Liver (tissue), 9 donors: Measurements from ENCODE around the gene OR2A7. TPM values are rescaled to one million over a fixed set of nuclear protein-coding genes. Genes with fewer than 3 reads are reported as not detected.
"Not testable (repeated sequence)": the region's sequence is repeated elsewhere in the genome, so short reads cannot be mapped to it uniquely, and the experiment has no call there.

Source experiments
- DNase-seq: peaks from one replicate; pipeline ENCODE4 v3.0.0-alpha.2; 2017; ENCODE audit warnings: low spot score
- H3K27ac ChIP-seq, 2 donors: one replicate each; pipeline ENCODE4 v1.7.0; 2013; ENCODE audit warnings: inconsistent platforms in 2 of 2, low read length in 2 of 2, control low read depth in 1 of 2, low read depth in 1 of 2, mild to moderate bottlenecking in 1 of 2
- H3K27me3 ChIP-seq, 4 donors: one replicate each; pipeline versions ENCODE4 v1.6.1 to v1.7.0; 2013; ENCODE audit warnings: low read length in 3 of 4, inconsistent platforms in 1 of 4, mild to moderate bottlenecking in 1 of 4, moderate library complexity in 1 of 4; ENCODE audit not compliant: control insufficient read depth in 4 of 4, insufficient read depth in 4 of 4
- H3K36me3 ChIP-seq, 4 donors: one replicate each; pipeline versions ENCODE4 v1.6.1 to v1.7.0; 2013; ENCODE audit warnings: low read length in 3 of 4, mild to moderate bottlenecking in 3 of 4, low read depth in 1 of 4, moderate library complexity in 1 of 4; ENCODE audit not compliant: control insufficient read depth in 4 of 4, insufficient read depth in 3 of 4
- H3K4me1 ChIP-seq, 4 donors: one replicate each; pipeline versions ENCODE4 v1.6.1 to v1.7.0; 2013; ENCODE audit warnings: low read length in 3 of 4, mild to moderate bottlenecking in 3 of 4, moderate library complexity in 1 of 4; ENCODE audit not compliant: control insufficient read depth in 4 of 4, insufficient read depth in 4 of 4
- H3K4me3 ChIP-seq, 3 donors: one replicate each; pipeline versions ENCODE4 v1.6.1 to v1.7.0; 2013; ENCODE audit warnings: low read length in 3 of 3, control low read depth in 1 of 3, low read depth in 1 of 3, mild to moderate bottlenecking in 1 of 3
- H3K9ac ChIP-seq, 2 donors: one replicate each; pipeline ENCODE4 v1.7.0; 2013; ENCODE audit warnings: low read length in 2 of 2, mild to moderate bottlenecking in 2 of 2, moderate library complexity in 2 of 2, control low read depth in 1 of 2, low read depth in 1 of 2
- H3K9me3 ChIP-seq, 4 donors: one replicate each; pipeline versions ENCODE4 v1.6.1 to v1.7.0; 2013; ENCODE audit warnings: low read length in 3 of 4; ENCODE audit not compliant: control insufficient read depth in 4 of 4
- WGBS: extraction: QIAGEN DNeasy Blood & Tissue Kit; methylation state at CpG from one replicate; pipeline ENCODE4 v1.1.7; 2013; 5-methylcytosine and 5-hydroxymethylcytosine counted together
- polyA plus RNA-seq, 2 donors: library from polyadenylated mRNA; stranded (reverse) in 1 of 2; unstranded in 1 of 2; fragments of 200-250 nt in 1 of 2; fragments of >200 nt in 1 of 2; fragmentation: Nextera tagmentation in 1 of 2; extraction: Ambion mirVana in 1 of 2; gene quantifications; one replicate each; pipeline versions ENCODE4 v1.2.1 to v1.2.3, GENCODE V29; 2013 to 2015
- total RNA-seq, 2 donors: library from RNA; depleted of rRNA; stranded (reverse); fragments of >200 nt; gene quantifications; one replicate each; pipeline ENCODE4 v1.2.3, GENCODE V29; 2014
- donor health status: healthy.
- donor health status: healthy.
- donor health status: healthy.
- donor health status: healthy.
- donor health status: healthy.

The OR2A7 gene
- total and polyA plus RNA-seq, 4 donors: 1.1 to 1.6 (median 1.5) TPM

DNA sequence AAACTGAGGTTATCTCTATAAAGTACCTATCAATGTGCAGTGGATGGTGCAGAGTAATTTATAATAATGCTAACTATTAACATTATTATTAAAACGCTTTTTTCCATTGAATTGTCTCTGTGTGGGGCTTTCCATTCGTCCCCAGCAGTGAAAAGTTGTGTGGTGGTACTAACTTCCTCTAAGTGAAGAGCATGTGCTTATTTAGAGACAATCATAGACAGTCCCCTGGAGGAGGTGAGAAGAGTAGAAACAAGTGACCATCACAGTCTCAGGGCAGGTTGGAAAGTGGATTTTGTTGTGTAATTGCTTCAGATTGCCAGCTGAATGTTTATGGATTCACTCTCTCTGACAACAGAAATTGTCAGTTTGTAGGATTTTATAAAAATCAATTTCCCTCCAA lies 33.6 kb downstream of the OR2A7 start:
- not testable (repeated sequence) for H3K9me3 ChIP-seq, DNase-seq, H3K36me3 ChIP-seq, H3K9ac ChIP-seq, H3K27ac ChIP-seq, H3K27me3 ChIP-seq, H3K4me1 ChIP-seq, H3K4me3 ChIP-seq
- WGBS: no CpG with 5 or more reads among the region's 2 CpGs

DNA sequence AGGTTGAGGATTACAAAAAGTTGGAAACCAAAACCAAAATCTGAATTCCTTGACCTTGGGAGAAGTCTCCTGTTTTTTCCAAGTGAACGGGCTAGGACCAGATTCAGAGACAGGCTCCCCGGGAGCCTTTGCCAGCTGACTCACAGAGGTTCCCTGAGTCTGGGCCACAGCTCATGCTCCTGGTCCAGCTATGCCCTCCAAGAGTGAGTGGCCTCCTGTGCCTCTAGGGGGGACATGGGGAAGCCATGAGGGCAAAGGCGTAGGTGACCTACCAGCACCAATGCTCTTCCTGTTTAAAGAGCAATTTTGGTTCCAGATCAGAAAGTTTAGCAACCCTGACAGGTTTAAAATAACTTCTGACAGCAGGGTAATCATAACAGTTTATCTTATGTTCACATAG lies 35.8 kb downstream of the OR2A7 start:
- H3K4me1 ChIP-seq, H3K9ac ChIP-seq, H3K27ac ChIP-seq, H3K27me3 ChIP-seq, H3K36me3 ChIP-seq, H3K9me3 ChIP-seq, DNase-seq, H3K4me3 ChIP-seq: not testable (repeated sequence)
- WGBS: 96% methylated on average over 1 of the region's 3 CpGs

DNA sequence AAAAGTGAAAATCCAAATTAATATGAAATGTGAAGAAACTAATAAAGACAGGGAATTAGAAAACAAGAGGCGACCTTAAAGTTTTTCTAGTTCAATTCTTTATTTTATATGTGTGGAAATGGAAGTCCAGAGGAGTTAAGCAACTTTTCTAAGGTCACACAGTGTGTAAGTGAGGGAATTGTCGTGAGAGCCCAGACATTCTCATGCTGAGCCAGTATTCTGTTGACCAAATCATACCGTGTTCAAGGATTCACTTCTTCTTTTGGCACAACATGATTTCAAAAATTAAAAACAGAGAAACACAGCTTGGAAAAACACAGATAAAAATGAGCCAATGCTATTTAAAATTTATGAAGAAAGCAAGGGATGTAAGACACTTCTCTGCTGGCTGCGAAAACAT lies 37.7 kb downstream of the OR2A7 start:
- H3K27ac ChIP-seq, H3K36me3 ChIP-seq, H3K4me1 ChIP-seq, H3K9ac ChIP-seq, H3K4me3 ChIP-seq, H3K27me3 ChIP-seq, DNase-seq, H3K9me3 ChIP-seq: not testable (repeated sequence)
- 85% methylated on average over 3 of the region's 4 CpGs for WGBS

DNA sequence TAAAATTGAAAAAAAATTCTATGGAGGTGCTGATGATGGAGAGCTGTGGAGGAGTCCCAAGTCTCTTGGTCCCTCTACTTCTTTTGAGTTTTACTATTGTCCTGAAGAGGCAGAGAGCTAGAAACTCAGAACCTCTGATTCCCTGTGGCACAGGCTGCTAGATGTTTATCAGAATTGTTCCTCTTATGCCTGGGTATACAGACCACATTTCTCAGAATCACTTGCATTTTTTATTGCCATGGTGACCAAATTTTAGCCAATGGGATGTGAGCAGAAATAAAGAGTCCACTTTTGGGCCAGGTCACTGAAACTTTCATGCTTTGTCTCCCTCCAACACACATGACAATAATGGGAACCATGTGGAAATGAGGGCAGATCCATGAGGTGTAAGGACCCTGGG lies 40.9 kb downstream of the OR2A7 start:
- H3K9ac ChIP-seq, H3K27me3 ChIP-seq, H3K36me3 ChIP-seq, H3K4me1 ChIP-seq, H3K9me3 ChIP-seq, H3K4me3 ChIP-seq, H3K27ac ChIP-seq, DNase-seq: not testable (repeated sequence)

DNA sequence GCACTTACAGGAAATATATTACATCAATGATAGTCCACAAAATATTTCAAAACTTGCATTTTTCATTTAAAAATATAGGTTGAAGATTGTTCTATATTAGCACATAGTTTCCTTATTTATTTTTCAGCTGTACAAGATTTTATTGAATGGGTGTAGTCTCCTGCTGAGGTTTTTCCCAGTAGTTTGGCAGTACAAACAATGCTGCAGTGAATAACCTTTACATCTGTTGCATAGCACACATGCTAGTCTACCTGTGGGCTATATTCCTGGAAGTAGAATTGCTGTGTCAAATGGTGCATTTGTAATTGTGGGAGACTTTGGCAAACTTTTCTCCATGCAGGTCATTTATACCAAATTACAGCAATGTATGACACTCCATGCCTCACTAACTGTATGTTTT lies 44.1 kb downstream of the OR2A7 start:
- H3K27me3 ChIP-seq, DNase-seq, H3K9ac ChIP-seq, H3K9me3 ChIP-seq, H3K27ac ChIP-seq, H3K4me1 ChIP-seq, H3K36me3 ChIP-seq, H3K4me3 ChIP-seq: not testable (repeated sequence)

DNA sequence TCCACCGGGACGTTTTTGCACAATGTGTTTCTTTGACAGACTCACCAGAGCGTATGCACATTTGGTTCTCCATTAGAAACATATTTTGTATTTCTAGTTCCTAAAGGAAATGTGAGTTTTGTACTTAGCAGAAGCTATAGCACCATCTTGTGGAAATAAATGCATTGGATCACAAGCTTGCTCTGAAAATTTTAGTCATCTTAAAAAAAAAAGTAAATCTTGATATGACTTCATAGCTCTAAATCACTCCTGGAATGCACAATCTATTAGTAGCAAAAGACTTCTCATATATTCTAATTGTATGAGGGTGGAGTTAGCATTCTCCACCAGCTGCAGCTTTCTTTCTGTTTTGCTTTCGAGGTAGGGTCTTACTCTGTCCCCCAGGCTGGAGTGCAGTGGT lies 45.4 kb downstream of the OR2A7 start:
- H3K4me1 ChIP-seq, H3K36me3 ChIP-seq, H3K27me3 ChIP-seq, H3K9me3 ChIP-seq, H3K4me3 ChIP-seq, H3K27ac ChIP-seq, H3K9ac ChIP-seq, DNase-seq: not testable (repeated sequence)
- no CpG with 5 or more reads among the region's 4 CpGs for WGBS

DNA sequence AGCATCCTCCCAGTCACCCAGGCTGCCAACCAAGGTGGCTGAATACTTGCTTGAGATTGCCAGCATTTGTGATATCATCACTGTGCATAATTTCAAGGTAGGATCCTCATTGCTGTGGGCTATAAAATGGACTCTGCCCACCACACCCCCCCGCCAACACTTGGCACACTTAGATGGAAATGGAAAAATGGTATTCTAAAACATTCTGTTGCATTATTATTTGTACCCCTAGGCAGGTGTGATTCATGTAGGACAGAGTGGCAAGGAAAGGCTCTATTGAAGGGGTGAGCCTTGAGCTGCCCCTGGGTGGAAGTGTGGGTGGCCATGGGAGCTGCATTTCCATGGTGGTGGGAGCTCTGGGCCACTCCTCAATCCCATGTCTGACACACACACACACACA lies 46.0 kb downstream of the OR2A7 start:
- WGBS: 100% methylated on average over 1 of the region's 1 CpG
- H3K9me3 ChIP-seq, H3K27ac ChIP-seq, H3K4me1 ChIP-seq, H3K4me3 ChIP-seq, H3K9ac ChIP-seq, H3K27me3 ChIP-seq, H3K36me3 ChIP-seq, DNase-seq: not testable (repeated sequence)

DNA sequence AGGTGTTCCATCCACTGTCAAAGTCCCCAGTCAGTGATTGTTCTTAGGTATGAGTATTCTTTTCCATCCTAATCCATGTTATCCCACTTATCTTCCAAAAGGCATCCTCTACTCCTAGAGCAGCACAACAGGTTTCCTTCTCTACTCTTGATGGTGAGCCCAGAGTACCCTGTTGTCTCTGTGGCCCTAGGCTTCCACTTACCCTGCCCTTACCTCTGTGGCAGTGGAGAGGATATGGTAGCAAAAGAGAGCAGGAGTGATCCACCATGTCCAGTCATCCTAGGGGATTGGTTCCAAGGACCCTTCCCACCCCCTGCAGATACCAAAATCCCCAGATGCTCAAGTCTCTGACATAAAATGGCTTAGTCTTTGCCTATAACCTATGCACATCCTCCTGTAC lies 47.4 kb downstream of the OR2A7 start:
- DNase-seq, H3K4me3 ChIP-seq, H3K9ac ChIP-seq, H3K27me3 ChIP-seq, H3K36me3 ChIP-seq, H3K4me1 ChIP-seq, H3K27ac ChIP-seq, H3K9me3 ChIP-seq: not testable (repeated sequence)
